Stimulated activated CD8-positive, alpha-beta memory T cell treated with anti-CD3 and anti-CD28 coated beads, Interleukin-15, amount 100 ng/mL, for 4 hours (primary cell): Measurements from ENCODE around the gene PLEKHJ1.

Experiments used
- DNase-seq, 2 donors: peaks; one replicate each; pipeline ENCODE4 v3.0.0-alpha.2; 2020; ENCODE audit warnings: low read depth in 2 of 2

The PLEKHJ1 gene

GRCh38 chr19:2249010-2249866, 13.1 kb upstream of the PLEKHJ1 start, which contains the start of gene AMH:
AMH (plus strand) TSS chr19:2249323; CDS start chr19:2249333, 10 bp downstream.
- no peak for DNase-seq

- DNase-seq: no peak
Observed at GRCh38 chr19:2248136-2249009, 12.2 kb upstream of the PLEKHJ1 start.

- DNase-seq: no peak
Observed at GRCh38 chr19:2247433-2248101, 11.4 kb upstream of the PLEKHJ1 start.

- no peak for DNase-seq
Observed at GRCh38 chr19:2246801-2247361, 10.8 kb upstream of the PLEKHJ1 start.

- no peak for DNase-seq
Observed at GRCh38 chr19:2246014-2246620, 10.0 kb upstream of the PLEKHJ1 start.

- DNase-seq: no peak
Observed at GRCh38 chr19:2245273-2245672, 9.1 kb upstream of the PLEKHJ1 start.

- no peak for DNase-seq
Observed at GRCh38 chr19:2244486-2244885, 8.4 kb upstream of the PLEKHJ1 start.

GRCh38 chr19:2244125-2244411, 7.9 kb upstream of the PLEKHJ1 start:
- DNase-seq: no peak

- DNase-seq: no peak
Observed at GRCh38 chr19:2243274-2244124, 7.4 kb upstream of the PLEKHJ1 start.

- no peak for DNase-seq
Observed at GRCh38 chr19:2242816-2243215, 6.7 kb upstream of the PLEKHJ1 start.

GRCh38 chr19:2242092-2242537, 6.0 kb upstream of the PLEKHJ1 start:
- no peak for DNase-seq

GRCh38 chr19:2240881-2241760, 5.0 kb upstream of the PLEKHJ1 start:
- DNase-seq: no peak

GRCh38 chr19:2239771-2240770, 3.9 kb upstream of the PLEKHJ1 start:
- DNase-seq: no peak

- no peak for DNase-seq
Observed at GRCh38 chr19:2239173-2239572, 3.0 kb upstream of the PLEKHJ1 start.

- DNase-seq: no peak
Observed at GRCh38 chr19:2237869-2238153, 1.7 kb upstream of the PLEKHJ1 start.

- DNase-seq: no peak
Observed at GRCh38 chr19:2237051-2237868, 1.1 kb upstream of the PLEKHJ1 start.

GRCh38 chr19:2236064-2236313, 140 bp downstream of the PLEKHJ1 start:
- no peak for DNase-seq
